Mucosa of descending colon (tissue), 3 donors: ENCODE data around the gene ARL15. TPM values are rescaled to one million over a fixed set of nuclear protein-coding genes. Genes with fewer than 3 reads are reported as not detected.
A peak's percentile ranks its signal among the peaks of the same experiment; 100 is the strongest.

ENCODE experiments used
- ATAC-seq: fragments of 200-7000 bp; cut with Tn5 transposase; one replicate; pipeline ENCODE4 v1.9.1; 2020; ENCODE audit warnings: mild to moderate bottlenecking, moderate library complexity
- DNase-seq, 3 donors: peaks; one replicate each; pipeline ENCODE4 v3.0.0-alpha.2; 2020
- H3K36me3 ChIP-seq: fragments of 200-600 bp; one replicate; pipeline ENCODE4 v1.8.0; 2021; ENCODE audit warnings: low read depth, mild to moderate bottlenecking
- H3K4me1 ChIP-seq: fragments of 200-600 bp; one replicate; pipeline ENCODE4 v1.8.0; 2021; ENCODE audit warnings: low read depth, mild to moderate bottlenecking
- H3K4me3 ChIP-seq: fragments of 200-600 bp; one replicate; pipeline ENCODE4 v1.8.0; 2021; ENCODE audit warnings: mild to moderate bottlenecking
- H3K9me3 ChIP-seq: fragments of 200-600 bp; one replicate; pipeline ENCODE4 v1.8.0; 2021; ENCODE audit warnings: mild to moderate bottlenecking
- intact Hi-C, 2 donors: fragments of 100-400 bp; cut with DNase I in 1 of 2; cut with micrococcal nuclease in 1 of 2; formaldehyde crosslinking; loops; one replicate each; pipeline versions ENCODE4 v1.11.0 to v1.11.1; 2022; cut with DNase I, micrococcal nuclease
- total RNA-seq, 3 donors: library from RNA; stranded (reverse); fragmentation: NEBNext Ultra II Directional in 2 of 3; extraction: Animal tissue kit (Norgen Biotek cat#: 25700) in 2 of 3; gene quantifications; one replicate each; pipeline versions ENCODE4 v1.2.1 to v1.2.4, GENCODE V29; 2021 to 2023
- TF ChIP-seq, protein P1 (sequence below): fragments of 200-600 bp; IDR thresholded peaks from one replicate; pipeline ENCODE4 v1.8.0; 2022; ENCODE audit warnings: antibody characterized with exemption, mild to moderate bottlenecking
- donor health status: DM: no; HTN: no; CAD: no; lungs with moderate emphysema.
- donor health status: DM: no; HTN: no; CAD: no.
- donor health status: DM: no; HTN: yes; CAD: no.

The ARL15 gene
- total RNA-seq, 3 donors from 2014 or later, result 21.2 to 34.8 (median 30.1) TPM

DNA sequence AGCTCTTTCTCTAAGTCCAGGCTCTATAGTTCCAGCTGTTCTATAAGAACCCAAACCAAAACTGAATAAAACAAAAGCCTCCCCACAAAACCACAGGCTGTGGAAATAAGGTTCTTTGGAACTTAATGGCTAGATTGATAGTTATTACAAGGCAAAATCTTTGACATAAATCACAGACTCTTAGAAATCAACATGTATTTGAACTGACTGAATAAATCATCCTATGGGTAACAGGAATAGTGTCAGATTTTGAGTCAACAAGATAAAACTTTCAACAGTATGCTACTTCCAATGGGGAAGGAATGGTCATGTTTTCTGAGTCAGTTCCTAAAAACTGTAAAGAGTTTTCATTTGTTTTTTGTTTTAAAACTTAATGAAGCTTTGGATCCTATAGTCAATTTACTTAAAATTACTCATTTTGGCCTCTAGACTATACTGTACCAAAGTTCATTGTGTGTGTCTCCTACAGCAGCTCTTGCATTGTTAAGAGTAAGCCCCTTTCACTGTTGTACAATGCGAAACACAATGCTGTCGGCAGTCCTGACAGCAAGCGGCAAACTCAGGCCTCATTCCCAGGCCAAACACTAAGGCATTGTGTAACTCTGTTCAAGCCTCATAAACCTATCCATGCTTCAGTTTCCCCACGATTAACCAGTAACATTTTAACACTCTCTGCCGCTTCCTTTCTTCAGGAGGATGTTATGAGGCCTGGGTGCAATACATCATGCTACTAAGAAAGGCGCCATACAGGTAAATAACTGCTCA, 134.1 kb downstream of the ARL15 start:
- DNase-seq (no peak), ATAC-seq (no peak)
- no peaks in the 10 kb centered on the region for H3K36me3 ChIP-seq
- intact Hi-C loops, result no loop called here
- H3K4me3 ChIP-seq, result no peak overlapping the region
- TF ChIP-seq, protein P1, sequence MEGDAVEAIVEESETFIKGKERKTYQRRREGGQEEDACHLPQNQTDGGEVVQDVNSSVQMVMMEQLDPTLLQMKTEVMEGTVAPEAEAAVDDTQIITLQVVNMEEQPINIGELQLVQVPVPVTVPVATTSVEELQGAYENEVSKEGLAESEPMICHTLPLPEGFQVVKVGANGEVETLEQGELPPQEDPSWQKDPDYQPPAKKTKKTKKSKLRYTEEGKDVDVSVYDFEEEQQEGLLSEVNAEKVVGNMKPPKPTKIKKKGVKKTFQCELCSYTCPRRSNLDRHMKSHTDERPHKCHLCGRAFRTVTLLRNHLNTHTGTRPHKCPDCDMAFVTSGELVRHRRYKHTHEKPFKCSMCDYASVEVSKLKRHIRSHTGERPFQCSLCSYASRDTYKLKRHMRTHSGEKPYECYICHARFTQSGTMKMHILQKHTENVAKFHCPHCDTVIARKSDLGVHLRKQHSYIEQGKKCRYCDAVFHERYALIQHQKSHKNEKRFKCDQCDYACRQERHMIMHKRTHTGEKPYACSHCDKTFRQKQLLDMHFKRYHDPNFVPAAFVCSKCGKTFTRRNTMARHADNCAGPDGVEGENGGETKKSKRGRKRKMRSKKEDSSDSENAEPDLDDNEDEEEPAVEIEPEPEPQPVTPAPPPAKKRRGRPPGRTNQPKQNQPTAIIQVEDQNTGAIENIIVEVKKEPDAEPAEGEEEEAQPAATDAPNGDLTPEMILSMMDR, result no peak
- H3K4me1 ChIP-seq, result peaks cover 23% of the 10 kb centered on the region
- H3K9me3 ChIP-seq, result no peaks in the 10 kb centered on the region

DNA sequence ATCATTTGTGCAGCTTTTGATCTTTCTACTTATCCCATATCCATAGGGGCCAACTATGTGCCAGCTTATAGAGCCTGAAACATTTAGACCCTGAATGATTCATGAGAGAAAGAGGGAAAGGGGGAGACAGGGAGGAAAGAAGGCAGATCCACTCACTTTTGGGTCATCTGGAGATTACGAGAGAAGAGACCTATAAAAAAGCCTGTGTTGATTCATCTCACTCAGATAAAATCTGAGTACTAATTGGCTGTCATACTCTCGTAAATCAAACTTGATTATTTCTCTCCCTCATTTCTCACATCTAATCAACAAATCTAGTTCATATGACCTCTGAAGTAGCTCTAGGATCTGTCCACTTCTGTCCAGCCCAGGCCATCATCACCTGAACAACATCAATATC, 137.1 kb downstream of the ARL15 start:
- TF ChIP-seq, protein P1, result no peak
- DNase-seq, result no peak
- peaks cover 15% of the 10 kb centered on the region for H3K4me1 ChIP-seq
- H3K9me3 ChIP-seq, result no peaks in the 10 kb centered on the region
- ATAC-seq, result no peak
- no peak overlapping the region for H3K4me3 ChIP-seq
- H3K36me3 ChIP-seq, result no peaks in the 10 kb centered on the region
- intact Hi-C loops, result no loop called here

DNA sequence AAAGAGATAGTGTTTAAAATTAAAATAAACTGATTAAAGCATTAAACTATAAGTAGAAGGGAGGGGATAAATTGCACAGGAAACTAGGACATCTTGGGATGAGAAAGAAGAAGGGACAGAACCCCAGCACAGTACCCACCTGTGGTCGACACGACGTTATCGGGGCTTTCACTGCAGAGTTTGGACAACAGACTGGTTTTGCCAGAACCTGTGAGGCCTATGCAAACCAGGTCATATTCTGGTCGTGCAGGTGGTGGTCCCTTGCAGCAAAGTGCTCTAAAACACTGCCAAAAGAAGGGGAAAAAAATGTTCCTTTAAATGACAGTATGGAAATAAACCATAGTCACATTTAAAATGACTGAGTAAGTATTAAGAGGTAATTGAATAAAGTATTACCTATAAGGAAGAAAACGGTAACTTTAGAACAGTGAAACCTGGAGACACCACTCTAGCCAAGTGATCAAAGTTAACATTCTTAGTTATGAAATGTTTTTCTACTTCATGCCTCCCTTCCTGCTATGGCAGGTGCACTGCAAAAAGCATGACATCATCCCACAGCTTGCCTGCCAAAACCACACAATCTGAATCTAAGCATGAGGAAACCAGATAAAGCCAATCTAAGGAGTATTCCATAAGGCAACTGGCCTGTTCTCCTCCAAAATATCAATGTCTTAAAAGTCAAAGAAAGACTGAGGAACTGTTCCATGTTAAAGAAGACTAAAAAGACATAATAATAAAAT, 138.6 kb downstream of the ARL15 start:
- TF ChIP-seq, protein P1, result no peak
- intact Hi-C loops, result no loop called here
- DNase-seq (no peak), ATAC-seq (peak; percentile 89)
- H3K9me3 ChIP-seq, result no peaks in the 10 kb centered on the region
- H3K4me1 ChIP-seq, result peaks cover 1% of the 10 kb centered on the region
- no peak overlapping the region for H3K4me3 ChIP-seq
- no peaks in the 10 kb centered on the region for H3K36me3 ChIP-seq

DNA sequence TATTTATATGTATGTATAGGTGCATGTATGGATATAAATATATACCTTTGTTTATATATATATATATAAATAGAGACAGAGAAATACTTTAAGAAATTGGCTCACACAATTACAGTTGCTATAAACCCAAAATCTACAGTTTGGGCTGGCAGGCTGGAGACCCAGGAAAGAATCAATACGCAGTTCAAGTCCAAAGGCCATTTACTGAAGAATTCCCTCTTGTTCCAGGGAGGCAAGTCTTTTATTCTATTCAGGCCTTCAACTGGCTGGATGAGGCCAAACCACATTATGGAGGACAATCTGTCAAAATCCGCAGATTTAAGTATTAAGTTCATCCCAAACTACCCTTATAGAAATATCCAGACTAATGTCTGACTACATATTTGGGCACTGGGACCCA, 144.7 kb downstream of the ARL15 start:
- Histone ChIP-seq H3K9me3 (no peaks in the 10 kb centered on the region), H3K4me3 (no peak overlapping the region), H3K4me1 (no peaks in the 10 kb centered on the region), H3K36me3 (no peaks in the 10 kb centered on the region)
- TF ChIP-seq, protein P1, result no peak
- ATAC-seq, result no peak
- DNase-seq, result no peak
- intact Hi-C loops, result no loop called here

DNA sequence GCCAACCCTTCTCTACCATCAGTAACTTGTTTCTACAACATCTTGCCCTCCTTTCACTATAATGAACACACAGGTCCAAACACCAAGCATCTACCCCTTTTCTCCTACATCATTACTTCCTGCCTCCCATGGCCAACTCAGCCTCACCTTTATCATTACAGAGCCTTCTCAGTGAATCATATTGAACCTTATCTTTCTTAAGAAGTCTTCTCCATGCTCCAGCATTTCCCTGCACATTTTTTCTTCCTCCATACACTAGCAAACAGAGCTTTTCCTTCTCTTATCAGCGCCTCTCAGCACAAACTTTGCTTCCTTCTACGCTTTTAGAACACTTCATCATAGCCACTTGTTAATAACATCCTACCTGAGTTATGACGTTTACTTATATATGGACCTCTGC, 148.2 kb downstream of the ARL15 start:
- no peaks in the 10 kb centered on the region for H3K4me1 ChIP-seq
- no peak overlapping the region for H3K4me3 ChIP-seq
- H3K9me3 ChIP-seq, result no peaks in the 10 kb centered on the region
- intact Hi-C loops, result no loop called here
- ATAC-seq, result no peak
- no peak for DNase-seq
- H3K36me3 ChIP-seq, result no peaks in the 10 kb centered on the region
- TF ChIP-seq, protein P1, result no peak
